ENCODE results near the gene CMIP.

GRCh38 chr16:81661082-81661481, 216.5 kb downstream of the CMIP start:
- TF ChIP-seq CBFB (CRISPR knock-in tag; IDR thresholded peaks at IDR 0.05; ENCODE audit: low read depth) (no peak), TEAD4 (CRISPR knock-in tag; IDR thresholded peaks at IDR 0.05) (no peak), CTCF (IDR thresholded peaks at IDR 0.05) (no peak), NR3C1 (CRISPR knock-in tag; conservative IDR thresholded peaks at IDR 0.05; ENCODE audit: low read depth) (no peak), PRDM15 (CRISPR knock-in tag; IDR thresholded peaks at IDR 0.05) (no peak), USF2 (CRISPR knock-in tag; IDR thresholded peaks at IDR 0.05) (no peak), EMX1 (CRISPR knock-in tag; IDR thresholded peaks at IDR 0.05) (no peak), FOXP1 (CRISPR knock-in tag; IDR thresholded peaks at IDR 0.05; ENCODE audit: borderline replicate concordance) (no peak), NFYB (CRISPR knock-in tag; conservative IDR thresholded peaks at IDR 0.05; ENCODE audit: low read depth) (no peak), FOXJ3 (CRISPR knock-in tag; IDR thresholded peaks at IDR 0.05; ENCODE audit: borderline replicate concordance) (no peak), NFE2L1 (CRISPR knock-in tag; IDR thresholded peaks at IDR 0.05) (no peak), MAX (CRISPR knock-in tag; IDR thresholded peaks at IDR 0.05) (no peak)

Data from WTC11 (cell line).